ENCODE measurements around the gene AMOTL1. TPM values are rescaled to one million over a fixed set of nuclear protein-coding genes. Genes with fewer than 3 reads are reported as not detected.
A peak's percentile ranks its signal among the peaks of the same experiment; 100 is the strongest.

The AMOTL1 gene
- total and polyA plus RNA-seq, 2 of the 8 experiments (the other 6 are each of a cell fraction or from before 2014, with no cell fraction given) = 9.0 to 27.6 TPM

- TF ChIP-seq KDM4A (IDR thresholded peaks at IDR 0.05; ENCODE audit: low read depth, low read length, severe bottlenecking) = peak; percentile 82
- TF ChIP-seq SIN3A (conservative IDR thresholded peaks at IDR 0.05 in 1 of 2, IDR thresholded peaks at IDR 0.05 in 1 of 2; ENCODE audit: low read depth in 1 of 2, low read length in 2 of 2) = peak in 1 of 2 experiments; percentile 79; a peak in 1 of 4 replicates
- peak; percentile 58 for TF ChIP-seq EZH2 (IDR thresholded peaks at IDR 0.05; ENCODE audit: low read depth, low read length, severe bottlenecking)
- TF ChIP-seq USF2 (IDR thresholded peaks at IDR 0.05; ENCODE audit: low read length) = no peak
- TF ChIP-seq BCL11A (IDR thresholded peaks at IDR 0.05; ENCODE audit: low read depth in 2 of 2, low read length in 2 of 2) = no peak
- TF ChIP-seq ASH2L (IDR thresholded peaks at IDR 0.05; ENCODE audit: low read length) = peak; percentile 75
- no peak for TF ChIP-seq CBX8 (IDR thresholded peaks at IDR 0.05; ENCODE audit: borderline replicate concordance, low read depth, low read length)
- 0 out of 2 replicates have a peak, but pooled peaks have one; percentile 11 for TF ChIP-seq CREB1 (IDR thresholded peaks at IDR 0.05)
These were observed 716 bp downstream of the AMOTL1 start (continued) for GRCh38 chr11:94768602-94769541.
